Mononuclear cell (primary cell): ENCODE data around the gene GALM. TPM values are rescaled to one million over a fixed set of nuclear protein-coding genes. Genes with fewer than 3 reads are reported as not detected.

Experiments used
- H3K27me3 ChIP-seq: 2 replicates; pipeline ENCODE4 v1.6.0; 2011; ENCODE audit warnings: low read length, control low read depth; ENCODE audit not compliant: insufficient read depth
- H3K4me1 ChIP-seq: 2 replicates; pipeline ENCODE4 v1.5.1; 2011; ENCODE audit warnings: mild to moderate bottlenecking, low read length, control low read depth; ENCODE audit not compliant: insufficient read depth
- H3K4me3 ChIP-seq: 2 replicates; pipeline ENCODE4 v1.5.1; 2011; ENCODE audit warnings: mild to moderate bottlenecking, low read length, moderate library complexity
- H3K9me3 ChIP-seq: 2 replicates; pipeline ENCODE4 v1.5.1; 2011; ENCODE audit warnings: low read depth, mild to moderate bottlenecking, control low read depth, low read length
- total RNA-seq: library from RNA; depleted of rRNA; stranded (reverse); fragments of >200 nt; gene quantifications from one replicate; pipeline ENCODE4 v1.2.3, GENCODE V29; 2012

Gene GALM
- total RNA-seq, result 13.0 TPM

DNA sequence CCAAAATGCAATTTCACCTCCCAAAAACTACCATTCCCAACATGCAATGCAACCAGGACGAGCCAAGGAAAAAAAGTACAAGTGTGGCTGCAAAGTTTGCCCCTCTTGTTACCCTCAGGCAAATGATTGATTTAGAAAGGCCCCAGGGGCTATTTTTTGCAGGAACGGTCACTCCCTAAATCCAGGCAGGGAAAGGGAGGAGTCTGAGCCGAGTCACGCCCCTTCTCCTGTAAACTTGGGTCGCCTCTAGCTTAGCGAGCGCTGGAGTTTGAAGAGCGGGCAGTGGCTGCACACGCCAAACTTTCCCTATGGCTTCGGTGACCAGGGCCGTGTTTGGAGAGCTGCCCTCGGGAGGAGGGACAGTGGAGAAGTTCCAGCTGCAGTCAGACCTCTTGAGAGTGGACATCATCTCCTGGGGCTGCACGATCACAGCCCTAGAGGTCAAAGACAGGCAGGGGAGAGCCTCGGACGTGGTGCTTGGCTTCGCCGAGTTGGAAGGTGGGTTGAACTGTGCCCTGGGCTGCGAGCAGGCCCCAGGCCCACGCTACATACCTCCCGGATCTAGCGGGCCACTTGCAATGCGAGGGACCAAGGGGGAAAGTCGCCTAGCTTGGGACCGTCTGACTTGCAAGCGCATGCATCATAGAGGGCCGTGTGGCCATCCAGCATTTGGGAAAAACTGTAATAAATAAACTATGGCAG is at the start of gene GALM:
TSS of gene GALM (plus strand) at position 261 of the 702 bp plus-strand sequence. CDS start at position 309, 48 bp downstream.
- Histone ChIP-seq H3K9me3 (no peaks in the 10 kb centered on the region), H3K4me1 (peaks cover 30% of the 10 kb centered on the region), H3K27me3 (no peaks in the 10 kb centered on the region), H3K4me3 (peak within 1 kb of the TSS; percentile 60)

DNA sequence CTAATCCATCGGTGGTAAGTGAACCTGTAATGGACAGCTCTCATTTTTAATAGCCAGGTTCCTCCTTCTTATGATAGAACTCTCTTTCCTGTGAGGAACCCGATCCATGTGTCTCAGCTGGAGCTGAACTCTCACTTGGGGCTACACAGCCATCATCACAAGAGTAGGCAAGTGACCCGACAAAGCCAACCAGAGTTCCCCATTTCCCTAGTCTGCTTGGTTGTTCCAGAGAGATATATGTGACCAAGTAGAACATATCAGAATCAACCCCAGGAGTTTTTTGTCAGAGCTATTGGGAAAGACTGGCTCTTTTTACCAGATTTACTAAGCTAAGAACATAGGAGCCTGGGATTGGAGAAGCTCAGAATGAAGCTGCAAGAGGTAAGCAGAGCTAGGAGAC is 48.6 kb upstream of the GALM start:
- Histone ChIP-seq H3K4me3 (no peak overlapping the region), H3K4me1 (peaks cover 52% of the 10 kb centered on the region), H3K27me3 (no peaks in the 10 kb centered on the region), H3K9me3 (no peaks in the 10 kb centered on the region)

DNA sequence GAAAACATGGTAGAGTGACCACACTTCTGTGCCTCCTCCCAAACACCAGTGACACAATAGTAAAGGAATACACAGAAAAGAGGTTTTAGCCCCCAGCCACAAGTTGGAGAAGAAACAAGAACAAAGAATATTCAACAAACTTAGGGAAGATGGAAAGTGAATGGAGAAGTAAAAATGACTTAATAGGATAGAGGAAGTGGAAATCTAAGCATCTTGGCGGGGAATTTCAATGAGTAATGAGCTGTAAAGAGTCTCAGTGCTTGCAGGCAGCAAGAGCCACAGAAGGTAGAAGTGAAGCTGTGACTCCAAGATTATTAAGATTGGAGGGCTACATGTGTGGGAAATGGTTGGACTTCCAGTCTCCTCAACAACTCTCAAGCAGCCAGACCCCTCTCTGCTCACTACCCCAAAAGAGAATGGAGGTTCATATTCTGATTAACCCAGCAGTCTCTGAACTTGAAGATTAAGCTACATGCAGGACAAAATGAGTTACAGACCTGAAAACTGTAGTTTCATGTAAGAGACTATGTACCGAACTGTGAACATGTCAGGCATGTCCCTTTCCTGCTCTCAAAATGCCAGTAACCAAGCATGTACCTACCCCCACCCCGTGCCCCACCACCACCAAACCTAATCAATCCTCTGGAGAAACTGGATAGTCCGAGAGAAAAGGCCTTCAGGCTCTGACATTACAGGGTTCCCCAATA is 46.3 kb upstream of the GALM start:
- no peaks in the 10 kb centered on the region for H3K9me3 ChIP-seq
- no peaks in the 10 kb centered on the region for H3K27me3 ChIP-seq
- peaks cover 43% of the 10 kb centered on the region for H3K4me1 ChIP-seq
- no peak overlapping the region for H3K4me3 ChIP-seq

DNA sequence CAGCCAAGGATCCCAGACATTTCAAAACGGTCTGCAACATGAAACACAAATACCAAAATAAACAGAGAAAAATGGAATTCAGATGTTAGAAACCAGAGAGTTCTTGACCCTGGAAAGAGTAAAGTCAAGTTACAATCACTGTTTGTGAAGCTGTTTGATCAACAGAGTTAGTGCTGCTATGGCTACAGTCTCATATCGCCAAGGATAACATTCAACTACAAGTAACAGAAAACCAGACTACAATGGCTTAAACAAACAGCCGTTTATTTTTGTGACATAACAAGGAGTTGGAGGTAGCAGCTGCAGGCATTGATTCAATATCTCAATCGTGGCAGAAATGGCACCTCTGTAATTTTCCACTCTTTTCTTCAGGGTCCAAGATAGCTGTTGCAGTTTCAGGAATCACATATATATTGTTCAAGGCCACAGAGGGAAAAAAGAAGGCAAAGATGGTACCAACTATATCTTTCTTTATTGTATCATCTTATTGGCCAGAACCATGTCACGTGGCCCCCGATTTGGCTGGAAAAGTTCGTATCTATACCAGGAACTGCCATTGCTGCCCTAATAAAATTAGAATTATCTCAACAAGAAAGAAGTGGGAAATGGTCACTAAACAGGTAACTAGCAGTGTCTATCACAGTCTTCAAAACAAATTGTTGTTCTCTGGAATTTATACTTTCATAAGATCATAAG is 45.5 kb upstream of the GALM start:
- Histone ChIP-seq H3K27me3 (no peaks in the 10 kb centered on the region), H3K9me3 (no peaks in the 10 kb centered on the region), H3K4me3 (no peak overlapping the region), H3K4me1 (peaks cover 43% of the 10 kb centered on the region)

DNA sequence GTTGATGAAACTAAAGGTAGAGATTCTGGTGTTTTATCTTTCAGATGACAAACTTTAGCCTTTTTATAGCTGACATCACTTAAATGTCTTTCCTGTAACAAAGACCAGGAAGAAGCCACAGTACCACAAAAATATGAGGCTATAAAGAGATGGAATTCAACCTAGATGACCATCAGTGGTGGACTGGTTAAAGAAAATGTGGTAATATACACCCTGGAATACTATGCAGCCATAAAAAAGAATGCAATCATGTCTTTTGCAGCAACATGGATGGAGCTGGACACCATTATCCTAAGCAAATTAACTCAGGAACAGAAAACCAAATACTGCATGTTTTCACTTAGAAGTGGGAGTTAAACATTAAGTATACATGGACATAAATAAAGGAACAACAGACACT is 44.9 kb upstream of the GALM start:
- no peaks in the 10 kb centered on the region for H3K27me3 ChIP-seq
- no peak overlapping the region for H3K4me3 ChIP-seq
- H3K4me1 ChIP-seq, result peaks cover 44% of the 10 kb centered on the region
- H3K9me3 ChIP-seq, result no peaks in the 10 kb centered on the region

- Histone ChIP-seq H3K4me1 (peaks cover 53% of the 10 kb centered on the region), H3K4me3 (no peak overlapping the region), H3K9me3 (no peaks in the 10 kb centered on the region), H3K27me3 (no peaks in the 10 kb centered on the region)
Observed at GRCh38 chr2:38622210-38622609, 43.7 kb upstream of the GALM start.

DNA sequence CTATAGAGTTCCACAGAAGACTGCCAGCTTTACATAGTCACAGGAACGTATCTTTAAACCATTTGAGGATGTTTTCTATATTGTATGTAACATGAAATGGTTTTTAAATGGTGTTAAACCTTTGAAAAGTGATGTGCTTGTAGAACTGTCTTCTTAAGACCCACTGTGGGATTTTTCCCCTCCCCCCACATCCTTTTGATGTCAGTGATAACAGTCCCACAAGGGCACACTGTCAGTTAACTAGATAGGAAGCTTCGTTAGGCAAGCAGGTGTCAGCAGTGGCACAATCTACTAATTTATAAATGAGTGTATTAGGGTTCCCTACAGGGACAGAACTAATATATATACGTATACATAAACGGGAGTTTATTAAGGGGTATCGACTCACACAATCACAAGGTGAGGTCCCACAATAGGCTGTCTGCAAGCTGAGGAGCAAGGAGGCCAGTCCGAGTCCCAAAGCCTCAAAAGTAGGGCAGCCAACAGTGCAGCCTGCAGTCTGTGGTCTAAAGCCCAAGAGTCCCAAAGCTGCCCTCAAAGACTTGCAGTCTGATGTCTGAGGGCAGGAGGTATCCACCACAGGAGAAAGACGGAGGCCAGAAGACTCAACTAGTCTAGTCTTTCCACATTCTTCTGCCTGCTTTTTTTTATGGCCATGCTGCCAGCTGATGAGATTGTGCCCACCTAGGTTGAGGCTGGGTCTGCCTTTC is 39.4 kb upstream of the GALM start:
- Histone ChIP-seq H3K4me3 (no peak overlapping the region), H3K4me1 (peaks cover 25% of the 10 kb centered on the region), H3K9me3 (no peaks in the 10 kb centered on the region)

DNA sequence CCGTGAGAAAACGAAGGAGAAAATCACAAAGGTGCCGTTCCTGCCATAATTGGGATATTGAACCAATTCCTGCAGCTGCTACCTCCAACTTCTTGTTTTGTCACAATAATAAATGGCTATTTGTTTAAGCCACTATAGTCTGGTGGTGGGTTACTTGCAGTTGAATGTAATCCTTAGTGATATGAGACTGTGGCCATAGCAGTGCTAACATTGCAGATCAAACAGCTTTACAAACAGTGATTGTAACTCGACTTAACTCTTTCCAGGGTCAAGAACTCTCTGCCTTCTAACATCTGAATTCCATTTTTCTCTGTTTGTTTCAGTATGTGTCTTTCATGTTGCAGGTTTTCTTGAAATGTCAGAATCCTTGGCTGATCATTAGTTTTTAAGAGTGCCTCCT is 38.5 kb upstream of the GALM start:
- no peaks in the 10 kb centered on the region for H3K9me3 ChIP-seq
- H3K4me3 ChIP-seq, result no peak overlapping the region
- peaks cover 18% of the 10 kb centered on the region for H3K4me1 ChIP-seq
- H3K27me3 ChIP-seq, result no peaks in the 10 kb centered on the region

More for the DNA sequence above, 39.4 kb upstream of the GALM start:
- no peaks in the 10 kb centered on the region for H3K27me3 ChIP-seq

GRCh38 chr2:38629684-38630083 is 36.2 kb upstream of the GALM start:
- Histone ChIP-seq H3K9me3 (no peaks in the 10 kb centered on the region), H3K27me3 (no peaks in the 10 kb centered on the region), H3K4me3 (no peak overlapping the region)

DNA sequence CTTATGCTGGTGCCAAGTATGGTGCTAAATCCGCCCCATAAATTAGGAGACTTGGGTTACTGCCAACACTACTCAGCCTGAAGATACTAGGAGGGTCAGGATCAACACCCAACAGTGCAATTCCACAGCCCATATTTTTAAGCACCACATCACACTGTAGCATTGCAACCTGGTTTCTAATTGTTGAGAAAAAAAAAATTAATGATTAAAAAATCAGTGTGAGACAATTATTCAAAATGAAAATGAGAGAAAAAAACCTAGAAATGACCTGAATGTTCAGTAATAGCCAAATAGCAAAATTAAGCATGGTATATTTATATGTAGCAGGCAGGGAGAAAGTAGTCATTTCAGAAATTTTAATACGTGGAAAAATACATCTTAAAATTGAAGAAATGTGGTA is 33.9 kb upstream of the GALM start:
- Histone ChIP-seq H3K4me3 (no peak overlapping the region), H3K4me1 (peaks cover 15% of the 10 kb centered on the region), H3K27me3 (no peaks in the 10 kb centered on the region)

More at GRCh38 chr2:38629684-38630083, 36.2 kb upstream of the GALM start:
- peaks cover 16% of the 10 kb centered on the region for H3K4me1 ChIP-seq

DNA sequence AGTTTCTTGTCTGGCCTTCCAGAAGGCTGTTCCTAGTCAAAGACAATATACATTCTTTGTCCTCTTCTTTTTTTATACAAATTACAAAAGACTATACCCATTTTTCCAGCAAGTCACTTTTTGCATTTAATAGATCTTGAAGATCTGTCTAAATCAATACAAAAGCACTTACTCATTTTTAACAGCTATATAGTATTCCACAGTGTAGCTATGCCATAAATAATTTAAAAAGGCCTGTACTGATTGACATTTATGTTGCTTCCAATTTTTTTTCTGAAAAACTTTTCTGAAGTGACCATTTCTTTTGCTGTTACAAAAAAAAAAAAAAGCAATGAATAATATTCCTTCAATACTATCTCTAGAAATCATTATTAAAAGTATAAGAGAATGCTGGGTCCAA is 32.9 kb upstream of the GALM start:
- no peak overlapping the region for H3K4me3 ChIP-seq
- H3K4me1 ChIP-seq, result peaks cover 15% of the 10 kb centered on the region
- H3K27me3 ChIP-seq, result no peaks in the 10 kb centered on the region
- H3K9me3 ChIP-seq, result no peaks in the 10 kb centered on the region

More for the DNA sequence above, 33.9 kb upstream of the GALM start:
- H3K9me3 ChIP-seq, result no peaks in the 10 kb centered on the region

- no peaks in the 10 kb centered on the region for H3K27me3 ChIP-seq
- peaks cover 15% of the 10 kb centered on the region for H3K4me1 ChIP-seq
- no peak overlapping the region for H3K4me3 ChIP-seq
- H3K9me3 ChIP-seq, result no peaks in the 10 kb centered on the region
Observed at GRCh38 chr2:38633895-38634294, 32.0 kb upstream of the GALM start.

DNA sequence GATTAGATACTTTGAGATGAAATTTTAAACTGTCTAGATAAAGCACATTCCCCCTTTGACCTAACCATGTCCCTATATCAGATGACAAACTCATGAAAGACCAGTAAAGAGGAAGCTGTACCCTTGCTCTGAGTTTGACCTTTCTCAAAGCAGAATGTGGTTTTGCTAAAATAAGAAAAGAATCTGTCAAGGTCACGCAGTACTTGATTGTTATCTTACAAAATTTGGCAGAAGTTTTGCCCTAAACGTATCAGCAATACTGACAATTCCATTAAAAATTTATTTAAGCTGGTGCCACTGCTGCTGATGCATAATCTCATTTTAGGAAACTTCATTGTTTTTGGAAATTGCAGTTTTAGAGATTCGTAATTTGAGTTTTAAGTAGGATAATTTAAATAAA is 31.2 kb upstream of the GALM start:
- peaks cover 15% of the 10 kb centered on the region for H3K4me1 ChIP-seq
- no peaks in the 10 kb centered on the region for H3K27me3 ChIP-seq
- no peak overlapping the region for H3K4me3 ChIP-seq
- H3K9me3 ChIP-seq, result no peaks in the 10 kb centered on the region

DNA sequence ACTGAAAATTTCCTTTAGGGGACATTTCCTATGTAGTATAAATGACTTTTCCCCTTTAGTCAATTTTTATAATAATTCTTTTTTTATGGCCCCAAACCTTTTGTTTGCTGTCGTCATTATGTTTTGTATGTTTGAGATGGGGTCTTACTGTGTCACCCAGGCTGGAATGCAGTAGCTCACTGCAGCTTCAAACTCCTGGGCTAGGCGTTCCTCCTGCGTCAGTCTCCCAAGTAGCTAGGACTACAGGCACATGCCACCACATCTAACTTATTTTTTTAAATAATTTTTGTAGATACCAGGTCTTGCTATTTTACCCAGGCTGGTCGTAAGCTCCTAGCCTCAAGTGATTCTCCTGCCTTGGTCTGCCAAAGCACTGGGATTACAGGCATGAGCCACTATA is 30.8 kb upstream of the GALM start:
- Histone ChIP-seq H3K9me3 (no peaks in the 10 kb centered on the region), H3K4me3 (no peak overlapping the region), H3K4me1 (peaks cover 15% of the 10 kb centered on the region), H3K27me3 (no peaks in the 10 kb centered on the region)

- Histone ChIP-seq H3K27me3 (no peaks in the 10 kb centered on the region), H3K9me3 (no peaks in the 10 kb centered on the region), H3K4me3 (no peak overlapping the region), H3K4me1 (peaks cover 15% of the 10 kb centered on the region)
Observed at GRCh38 chr2:38636069-38636468, 29.8 kb upstream of the GALM start.
